DMS153 (cell line): ENCODE results near the gene JPH4.

Experiments
- DNase-seq: peaks from one replicate; lab custom pipeline; 2025; lab: John Stamatoyannopoulos, UW

JPH4 gene

GRCh38 chr14:23579739-23580138, 1.1 kb upstream of the JPH4 start:
- no peak for DNase-seq

- DNase-seq = no peak
These were observed 681 bp upstream of the JPH4 start for GRCh38 chr14:23579311-23579630.

- DNase-seq = no peak
These were observed 739 bp downstream of the JPH4 start for GRCh38 chr14:23577710-23578392.

- no peak for DNase-seq
These were observed 1.4 kb downstream of the JPH4 start for GRCh38 chr14:23577004-23577681.

- peak; percentile 69 for DNase-seq
These were observed 5.1 kb downstream of the JPH4 start for GRCh38 chr14:23573384-23574015.

- no peak for DNase-seq
These were observed 5.8 kb downstream of the JPH4 start for GRCh38 chr14:23572836-23573235.

GRCh38 chr14:23572524-23572828, 6.1 kb downstream of the JPH4 start:
- DNase-seq = no peak

GRCh38 chr14:23571701-23572523, 6.7 kb downstream of the JPH4 start:
- no peak for DNase-seq

GRCh38 chr14:23570806-23571483, 7.6 kb downstream of the JPH4 start:
- no peak for DNase-seq

GRCh38 chr14:23569443-23570151, 9.0 kb downstream of the JPH4 start:
- peak; percentile 56 for DNase-seq

GRCh38 chr14:23568600-23569331, 9.8 kb downstream of the JPH4 start:
- DNase-seq = no peak

GRCh38 chr14:23568021-23568599, 10.5 kb downstream of the JPH4 start:
- DNase-seq = no peak

GRCh38 chr14:23567186-23568020, 11.2 kb downstream of the JPH4 start, which contains the start of gene AP1G2:
AP1G2 (minus strand) TSS chr14:23567791; CDS start chr14:23567314, 477 bp downstream.
- DNase-seq = peak; percentile 82

GRCh38 chr14:23566778-23567185, 11.8 kb downstream of the JPH4 start:
- no peak for DNase-seq

- DNase-seq = no peak
These were observed 12.3 kb downstream of the JPH4 start for GRCh38 chr14:23566112-23566777.

GRCh38 chr14:23565626-23566025, 13.0 kb downstream of the JPH4 start:
- no peak for DNase-seq

- DNase-seq = no peak
These were observed 13.7 kb downstream of the JPH4 start for GRCh38 chr14:23564876-23565275.

GRCh38 chr14:23564181-23564812, 14.3 kb downstream of the JPH4 start:
- no peak for DNase-seq
